ENCODE data around the gene SDK2. TPM values are rescaled to one million over a fixed set of nuclear protein-coding genes. Genes with fewer than 3 reads are reported as not detected.

The SDK2 gene
- total RNA-seq, 6 experiments from 2014 or later: 0.11 to 0.46 (median 0.25) TPM

DNA sequence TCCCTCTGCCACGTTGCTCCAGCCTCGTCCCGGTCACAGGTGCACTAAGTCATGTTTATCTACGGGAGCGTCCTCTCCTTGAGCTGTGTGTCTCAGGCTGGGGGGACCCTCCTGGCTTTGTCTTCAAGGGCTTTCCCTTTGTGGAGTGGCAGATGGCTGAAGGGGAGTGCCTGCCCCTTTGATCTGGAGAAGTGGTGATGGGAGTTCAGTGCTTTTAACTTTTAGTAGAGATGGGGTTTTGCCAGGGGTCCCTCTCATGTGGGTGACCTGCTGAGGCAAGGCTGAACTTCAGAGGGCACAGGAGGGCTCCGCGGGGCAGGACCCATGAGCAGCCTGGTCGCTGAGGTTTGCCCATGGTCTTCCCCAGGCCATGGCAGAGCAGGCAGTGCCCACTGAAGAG is 259.3 kb downstream of the SDK2 start:
- no peak for DNase-seq
- H3K36me3 ChIP-seq: no peaks in the 10 kb centered on the region
- no peak overlapping the region for H3K27ac ChIP-seq
- no peaks in the 10 kb centered on the region for H3K4me1 ChIP-seq
- H3K9me3 ChIP-seq: no peaks in the 10 kb centered on the region
- no peak overlapping the region for H3K4me3 ChIP-seq
- intact Hi-C loops (cut with DNase I): no loop called here
- no peak for ATAC-seq
- no peak for TF ChIP-seq POLR2A (IDR thresholded peaks at IDR 0.05)
- TF ChIP-seq, protein P1, sequence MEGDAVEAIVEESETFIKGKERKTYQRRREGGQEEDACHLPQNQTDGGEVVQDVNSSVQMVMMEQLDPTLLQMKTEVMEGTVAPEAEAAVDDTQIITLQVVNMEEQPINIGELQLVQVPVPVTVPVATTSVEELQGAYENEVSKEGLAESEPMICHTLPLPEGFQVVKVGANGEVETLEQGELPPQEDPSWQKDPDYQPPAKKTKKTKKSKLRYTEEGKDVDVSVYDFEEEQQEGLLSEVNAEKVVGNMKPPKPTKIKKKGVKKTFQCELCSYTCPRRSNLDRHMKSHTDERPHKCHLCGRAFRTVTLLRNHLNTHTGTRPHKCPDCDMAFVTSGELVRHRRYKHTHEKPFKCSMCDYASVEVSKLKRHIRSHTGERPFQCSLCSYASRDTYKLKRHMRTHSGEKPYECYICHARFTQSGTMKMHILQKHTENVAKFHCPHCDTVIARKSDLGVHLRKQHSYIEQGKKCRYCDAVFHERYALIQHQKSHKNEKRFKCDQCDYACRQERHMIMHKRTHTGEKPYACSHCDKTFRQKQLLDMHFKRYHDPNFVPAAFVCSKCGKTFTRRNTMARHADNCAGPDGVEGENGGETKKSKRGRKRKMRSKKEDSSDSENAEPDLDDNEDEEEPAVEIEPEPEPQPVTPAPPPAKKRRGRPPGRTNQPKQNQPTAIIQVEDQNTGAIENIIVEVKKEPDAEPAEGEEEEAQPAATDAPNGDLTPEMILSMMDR (IDR thresholded peaks at IDR 0.05): no peak
- no peaks in the 10 kb centered on the region for H3K27me3 ChIP-seq
- 42% methylated on average over 5 of the region's 8 CpGs for WGBS (ENCODE audit: insufficient coverage, low coverage, low lambda C conversion rate, missing lambda C conversion rate)

- intact Hi-C loops (cut with DNase I): no loop called here
- no peak for ATAC-seq
Measured at GRCh38 chr17:73380439-73381106, 263.7 kb downstream of the SDK2 start.

GRCh38 chr17:73379826-73380225 is 264.4 kb downstream of the SDK2 start:
- 58% methylated on average over 3 of the region's 8 CpGs for WGBS (ENCODE audit: insufficient coverage, low coverage, low lambda C conversion rate, missing lambda C conversion rate)
- no peak for DNase-seq
- Histone ChIP-seq H3K27me3 (no peaks in the 10 kb centered on the region), H3K27ac (no peak overlapping the region), H3K9me3 (no peaks in the 10 kb centered on the region), H3K4me3 (no peak overlapping the region), H3K4me1 (no peaks in the 10 kb centered on the region), H3K36me3 (no peaks in the 10 kb centered on the region)
- no peak for ATAC-seq
- no peak for TF ChIP-seq POLR2A (IDR thresholded peaks at IDR 0.05)
- TF ChIP-seq, protein P1 (IDR thresholded peaks at IDR 0.05): no peak
- intact Hi-C loops (cut with DNase I): no loop called here

More at GRCh38 chr17:73380439-73381106, 263.7 kb downstream of the SDK2 start:
- Histone ChIP-seq H3K9me3 (no peaks in the 10 kb centered on the region), H3K27ac (no peak overlapping the region), H3K36me3 (no peaks in the 10 kb centered on the region), H3K4me3 (no peak overlapping the region), H3K27me3 (no peaks in the 10 kb centered on the region), H3K4me1 (no peaks in the 10 kb centered on the region)
- no peak for TF ChIP-seq POLR2A (IDR thresholded peaks at IDR 0.05)
- TF ChIP-seq, protein P1 (IDR thresholded peaks at IDR 0.05): no peak
- WGBS (ENCODE audit: insufficient coverage, low coverage, low lambda C conversion rate, missing lambda C conversion rate): 69% methylated on average over 14 of the region's 29 CpGs
- no peak for DNase-seq

DNA sequence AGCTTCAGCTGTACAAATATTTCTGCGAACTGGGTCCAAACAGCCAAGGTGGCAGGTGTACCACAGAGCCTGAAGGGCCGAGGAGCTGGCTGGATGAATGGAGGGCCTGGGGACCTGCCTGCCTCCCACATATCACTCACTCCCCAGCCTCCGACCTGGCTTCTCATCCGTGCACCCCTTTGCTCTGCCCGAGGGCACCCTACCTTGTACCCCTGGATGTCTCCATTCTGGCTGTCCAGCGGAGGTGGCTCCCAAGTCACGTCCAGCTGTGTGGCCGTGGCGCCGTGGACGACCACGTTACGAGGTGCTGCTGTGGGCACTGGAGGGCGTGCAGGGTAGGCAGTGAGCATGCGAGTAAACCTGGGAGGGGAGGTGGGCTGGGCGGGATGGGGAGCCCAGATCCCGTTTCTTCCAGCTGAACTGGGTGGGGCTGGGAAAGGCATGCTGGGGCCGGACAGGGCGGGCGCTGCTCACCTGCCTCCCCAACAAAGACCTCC is 265.2 kb downstream of the SDK2 start:
- Histone ChIP-seq H3K36me3 (no peaks in the 10 kb centered on the region), H3K9me3 (no peaks in the 10 kb centered on the region), H3K4me3 (no peak overlapping the region), H3K27me3 (no peaks in the 10 kb centered on the region), H3K4me1 (no peaks in the 10 kb centered on the region), H3K27ac (no peak overlapping the region)
- 80% methylated on average over 1 of the region's 20 CpGs for WGBS (ENCODE audit: insufficient coverage, low coverage, low lambda C conversion rate, missing lambda C conversion rate)
- DNase-seq: no peak
- intact Hi-C loops (cut with DNase I): no loop called here
- no peak for TF ChIP-seq POLR2A (IDR thresholded peaks at IDR 0.05)
- ATAC-seq: no peak

DNA sequence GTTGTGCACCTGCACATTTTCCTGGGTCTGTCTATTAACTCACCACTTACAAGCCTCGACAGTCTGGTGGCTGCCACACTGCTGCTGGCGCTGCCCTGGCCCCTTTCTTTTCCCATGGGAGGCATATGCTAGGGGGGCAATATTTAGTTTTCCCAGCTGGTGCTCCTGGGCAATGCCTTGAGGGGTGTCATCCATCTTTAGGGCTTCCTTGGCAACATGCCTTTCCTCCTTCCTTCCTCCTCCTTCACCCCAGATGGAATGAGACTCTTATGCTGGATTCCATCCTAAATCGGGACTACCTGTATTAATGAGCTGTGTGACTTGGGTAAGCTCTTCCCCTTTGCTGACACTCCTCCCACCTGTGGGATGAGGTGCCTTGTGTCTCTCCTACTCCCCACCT is 267.6 kb downstream of the SDK2 start:
- 83% methylated on average over 2 of the region's 3 CpGs for WGBS (ENCODE audit: insufficient coverage, low coverage, low lambda C conversion rate, missing lambda C conversion rate)
- no peak for DNase-seq
- no peak overlapping the region for H3K27ac ChIP-seq
- H3K36me3 ChIP-seq: no peaks in the 10 kb centered on the region
- ATAC-seq: no peak
- no peaks in the 10 kb centered on the region for H3K27me3 ChIP-seq
- no peak overlapping the region for H3K4me3 ChIP-seq
- TF ChIP-seq POLR2A (IDR thresholded peaks at IDR 0.05): no peak
- TF ChIP-seq, protein P1 (IDR thresholded peaks at IDR 0.05): no peak
- no peaks in the 10 kb centered on the region for H3K9me3 ChIP-seq
- intact Hi-C loops (cut with DNase I): no loop called here
- no peaks in the 10 kb centered on the region for H3K4me1 ChIP-seq

All from right lobe of liver (tissue), 6 donors.